Activated naive CD8-positive, alpha-beta T cell (primary cell): ENCODE results near the gene DNAH3.
"Not testable (repeated sequence)": the region's sequence is repeated elsewhere in the genome, so short reads cannot be mapped to it uniquely, and the experiment has no call there.

Source experiments
- H3K27ac Mint-ChIP-seq: one replicate; pipeline ENCODE4 v1.8.0; 2021; ENCODE audit warnings: mixed read lengths
- H3K27me3 Mint-ChIP-seq: one replicate; pipeline ENCODE4 v1.8.0; 2021; ENCODE audit warnings: mixed read lengths
- H3K36me3 Mint-ChIP-seq: one replicate; pipeline ENCODE4 v1.8.0; 2021; ENCODE audit warnings: mixed read lengths
- H3K4me1 Mint-ChIP-seq: one replicate; pipeline ENCODE4 v1.8.0; 2021; ENCODE audit warnings: low read depth, mixed read lengths
- H3K4me3 Mint-ChIP-seq: one replicate; pipeline ENCODE4 v1.8.0; 2021; ENCODE audit warnings: mild to moderate bottlenecking, mixed read lengths
- H3K9me3 Mint-ChIP-seq: one replicate; pipeline ENCODE4 v1.8.0; 2021; ENCODE audit warnings: low read depth, mixed read lengths

The DNAH3 gene, protein sequence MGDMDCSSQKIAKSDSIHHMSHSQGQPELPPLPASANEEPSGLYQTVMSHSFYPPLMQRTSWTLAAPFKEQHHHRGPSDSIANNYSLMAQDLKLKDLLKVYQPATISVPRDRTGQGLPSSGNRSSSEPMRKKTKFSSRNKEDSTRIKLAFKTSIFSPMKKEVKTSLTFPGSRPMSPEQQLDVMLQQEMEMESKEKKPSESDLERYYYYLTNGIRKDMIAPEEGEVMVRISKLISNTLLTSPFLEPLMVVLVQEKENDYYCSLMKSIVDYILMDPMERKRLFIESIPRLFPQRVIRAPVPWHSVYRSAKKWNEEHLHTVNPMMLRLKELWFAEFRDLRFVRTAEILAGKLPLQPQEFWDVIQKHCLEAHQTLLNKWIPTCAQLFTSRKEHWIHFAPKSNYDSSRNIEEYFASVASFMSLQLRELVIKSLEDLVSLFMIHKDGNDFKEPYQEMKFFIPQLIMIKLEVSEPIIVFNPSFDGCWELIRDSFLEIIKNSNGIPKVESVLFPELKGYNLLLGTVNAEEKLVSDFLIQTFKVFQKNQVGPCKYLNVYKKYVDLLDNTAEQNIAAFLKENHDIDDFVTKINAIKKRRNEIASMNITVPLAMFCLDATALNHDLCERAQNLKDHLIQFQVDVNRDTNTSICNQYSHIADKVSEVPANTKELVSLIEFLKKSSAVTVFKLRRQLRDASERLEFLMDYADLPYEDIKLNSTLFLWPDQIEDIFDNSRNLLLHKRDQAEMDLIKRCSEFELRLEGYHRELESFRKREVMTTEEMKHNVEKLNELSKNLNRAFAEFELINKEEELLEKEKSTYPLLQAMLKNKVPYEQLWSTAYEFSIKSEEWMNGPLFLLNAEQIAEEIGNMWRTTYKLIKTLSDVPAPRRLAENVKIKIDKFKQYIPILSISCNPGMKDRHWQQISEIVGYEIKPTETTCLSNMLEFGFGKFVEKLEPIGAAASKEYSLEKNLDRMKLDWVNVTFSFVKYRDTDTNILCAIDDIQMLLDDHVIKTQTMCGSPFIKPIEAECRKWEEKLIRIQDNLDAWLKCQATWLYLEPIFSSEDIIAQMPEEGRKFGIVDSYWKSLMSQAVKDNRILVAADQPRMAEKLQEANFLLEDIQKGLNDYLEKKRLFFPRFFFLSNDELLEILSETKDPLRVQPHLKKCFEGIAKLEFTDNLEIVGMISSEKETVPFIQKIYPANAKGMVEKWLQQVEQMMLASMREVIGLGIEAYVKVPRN (N-terminal part only)

DNA sequence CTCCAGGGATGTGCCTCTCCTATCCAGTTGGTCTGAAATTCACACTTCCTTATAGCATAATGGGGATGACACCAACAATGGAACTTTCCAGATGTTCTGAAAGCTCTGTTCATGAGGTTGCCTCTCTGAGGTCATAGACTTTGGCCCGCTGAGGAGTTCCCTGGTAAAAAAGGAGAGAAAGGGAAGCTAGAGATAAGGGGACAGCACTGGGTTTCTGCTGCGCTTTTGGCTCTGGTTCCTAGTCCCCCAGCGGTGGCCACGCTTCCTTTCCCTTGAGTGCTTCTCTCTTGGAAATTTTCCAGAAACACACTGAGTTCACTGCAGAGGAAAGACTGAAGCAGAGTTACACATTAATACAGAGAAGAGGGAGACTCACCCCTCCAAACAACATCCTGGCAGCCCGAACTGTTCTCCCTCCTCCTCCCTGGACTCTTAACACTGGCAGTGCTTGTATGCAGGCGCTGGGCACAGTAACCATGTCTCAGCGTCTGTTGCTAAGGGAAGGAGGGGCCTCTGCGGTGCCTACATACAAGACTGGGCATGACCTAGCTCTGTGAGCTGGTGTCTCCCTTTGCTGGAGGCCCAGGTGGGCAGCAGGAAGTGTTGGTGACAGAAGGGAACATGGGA lies at the start of gene DNAH3:
TSS of gene DNAH3 (minus strand) at position 472 of the 627 bp plus-strand sequence. CDS start 527 bp downstream, outside the sequence.
- H3K27ac Mint-ChIP-seq: no peak within 1 kb of the TSS
- peaks cover 10% of the 10 kb centered on the region for H3K27me3 Mint-ChIP-seq
- no peak within 1 kb of the TSS for H3K4me3 Mint-ChIP-seq
- H3K4me1 Mint-ChIP-seq: no peaks in the 10 kb centered on the region
- no peaks in the 10 kb centered on the region for H3K36me3 Mint-ChIP-seq
- no peaks in the 10 kb centered on the region for H3K9me3 Mint-ChIP-seq

DNA sequence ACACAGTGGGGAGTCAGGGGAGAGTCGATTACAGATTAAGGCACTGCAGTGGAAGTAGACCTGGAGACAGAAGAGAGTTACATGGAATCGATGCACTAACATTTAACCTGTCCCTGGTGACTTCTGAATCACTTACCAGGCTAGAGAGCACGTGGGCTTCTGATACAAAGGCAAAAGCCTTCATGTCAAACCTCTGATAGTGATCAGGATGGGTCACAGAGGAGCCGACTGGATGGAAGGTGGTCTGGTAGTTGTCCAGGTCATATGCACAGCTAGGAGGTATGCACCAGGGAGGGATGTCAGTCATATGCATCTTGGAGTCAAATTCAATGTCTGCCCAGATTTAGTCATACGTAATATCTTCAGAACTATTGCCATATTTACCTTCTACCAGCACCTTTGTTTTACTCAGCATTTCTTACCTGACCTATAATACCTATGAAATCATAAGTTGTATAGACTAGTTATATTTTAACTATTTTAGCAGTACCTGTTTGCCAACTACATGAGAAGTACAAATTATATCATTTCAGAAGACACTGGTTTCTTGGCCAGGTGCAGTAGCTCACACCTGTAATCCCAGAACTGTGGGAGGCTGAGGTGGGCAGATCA lies 49.1 kb upstream of the DNAH3 start:
- Mint-ChIP-seq H3K4me3 (no peak overlapping the region), H3K27ac (no peak overlapping the region), H3K27me3 (peaks cover 10% of the 10 kb centered on the region), H3K9me3 (no peaks in the 10 kb centered on the region), H3K36me3 (no peaks in the 10 kb centered on the region), H3K4me1 (no peaks in the 10 kb centered on the region)

DNA sequence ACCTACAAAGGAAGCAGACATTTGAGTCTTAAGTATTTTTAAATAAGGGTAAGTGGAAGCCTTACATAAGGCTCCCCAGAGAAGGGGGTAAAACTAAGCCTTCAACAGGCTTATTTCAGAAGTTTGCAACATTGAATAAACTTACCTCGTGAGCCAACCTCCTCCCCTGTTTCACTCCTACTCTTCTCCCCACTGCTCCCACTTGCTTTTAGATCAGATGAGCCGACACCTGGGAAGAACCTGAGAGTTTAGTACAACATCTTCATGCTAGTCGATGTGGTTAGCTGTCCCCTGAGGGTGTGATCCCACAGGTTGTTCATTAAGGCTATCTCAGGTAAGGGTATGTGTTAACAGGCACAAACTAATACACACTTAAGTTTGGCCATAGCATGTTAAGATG lies 47.0 kb upstream of the DNAH3 start:
- H3K4me1 Mint-ChIP-seq: no peaks in the 10 kb centered on the region
- H3K9me3 Mint-ChIP-seq: no peaks in the 10 kb centered on the region
- H3K27me3 Mint-ChIP-seq: peaks cover 13% of the 10 kb centered on the region
- no peaks in the 10 kb centered on the region for H3K36me3 Mint-ChIP-seq
- no peak overlapping the region for H3K27ac Mint-ChIP-seq
- H3K4me3 Mint-ChIP-seq: no peak overlapping the region

DNA sequence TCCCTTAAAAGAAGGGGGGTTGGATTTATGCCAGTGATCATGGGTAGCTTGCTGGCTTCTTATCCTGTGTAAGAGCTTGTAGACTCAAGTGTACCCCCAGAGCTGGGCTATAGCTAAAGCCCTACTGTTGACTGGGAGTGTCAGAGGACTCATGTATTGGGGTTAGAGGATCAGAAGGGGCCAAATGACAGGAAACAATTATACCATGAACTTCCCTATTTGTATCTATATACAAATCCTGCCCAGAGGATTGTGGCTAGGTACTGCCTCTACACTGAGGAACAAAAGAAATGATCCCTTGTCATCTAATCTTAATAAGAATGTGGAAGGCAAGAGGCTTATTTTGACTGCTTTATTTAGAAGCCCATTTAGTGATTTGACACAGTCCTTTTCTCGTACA lies 46.5 kb upstream of the DNAH3 start:
- no peak overlapping the region for H3K4me3 Mint-ChIP-seq
- no peak overlapping the region for H3K27ac Mint-ChIP-seq
- H3K4me1 Mint-ChIP-seq: no peaks in the 10 kb centered on the region
- H3K36me3 Mint-ChIP-seq: no peaks in the 10 kb centered on the region
- no peaks in the 10 kb centered on the region for H3K9me3 Mint-ChIP-seq
- H3K27me3 Mint-ChIP-seq: peaks cover 13% of the 10 kb centered on the region

DNA sequence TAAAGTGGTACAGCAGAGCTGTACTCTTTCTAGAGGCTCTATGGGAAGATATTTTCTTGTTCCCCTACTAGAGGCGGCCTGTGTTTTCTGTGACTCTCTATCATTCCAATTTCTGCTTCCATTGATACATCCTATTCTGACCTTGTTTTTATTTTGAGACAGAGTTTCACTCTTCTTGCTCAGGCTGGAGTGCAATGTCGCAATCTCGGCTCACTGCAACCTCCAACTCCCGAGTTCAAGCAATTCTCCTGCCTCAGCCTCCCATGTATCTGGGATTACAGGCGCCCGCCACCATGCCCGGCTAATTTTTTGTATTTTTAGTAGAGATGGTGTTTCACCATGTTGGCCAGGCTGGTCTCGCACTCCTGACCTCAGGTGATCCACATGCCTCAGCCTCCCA lies 44.7 kb upstream of the DNAH3 start:
- not testable (repeated sequence) for H3K9me3 Mint-ChIP-seq, H3K27ac Mint-ChIP-seq, H3K4me1 Mint-ChIP-seq, H3K36me3 Mint-ChIP-seq, H3K4me3 Mint-ChIP-seq
- H3K27me3 Mint-ChIP-seq: peaks cover 13% of the 10 kb centered on the region

DNA sequence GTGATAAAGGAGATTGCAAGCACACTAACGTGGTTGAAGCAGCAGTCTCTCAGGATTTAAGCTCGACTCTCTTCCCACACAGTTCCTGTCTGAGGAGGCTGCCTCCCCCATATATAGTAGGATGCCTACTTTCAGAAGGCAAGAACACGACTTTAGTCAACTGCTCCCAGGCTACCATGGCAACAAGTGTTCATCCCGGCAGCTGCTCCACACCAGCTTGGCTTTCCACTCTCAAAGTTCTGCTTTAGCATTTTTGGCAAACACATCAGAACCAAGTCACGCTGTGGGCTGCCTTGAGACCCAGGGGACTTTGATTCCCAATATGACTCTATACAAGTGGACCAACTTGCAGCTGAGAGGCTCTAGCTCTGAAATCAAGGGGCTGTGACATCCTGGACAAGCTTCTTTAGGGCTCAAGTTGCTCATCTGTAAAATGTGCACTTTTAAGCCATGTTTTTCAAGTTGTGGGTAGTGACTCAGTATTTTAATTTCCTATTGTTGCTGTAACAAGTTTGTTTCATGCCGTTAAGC lies 44.2 kb upstream of the DNAH3 start:
- no peak overlapping the region for H3K4me3 Mint-ChIP-seq
- H3K4me1 Mint-ChIP-seq: no peaks in the 10 kb centered on the region
- peaks cover 13% of the 10 kb centered on the region for H3K27me3 Mint-ChIP-seq
- no peaks in the 10 kb centered on the region for H3K36me3 Mint-ChIP-seq
- H3K9me3 Mint-ChIP-seq: peaks cover 4% of the 10 kb centered on the region
- H3K27ac Mint-ChIP-seq: no peak overlapping the region

DNA sequence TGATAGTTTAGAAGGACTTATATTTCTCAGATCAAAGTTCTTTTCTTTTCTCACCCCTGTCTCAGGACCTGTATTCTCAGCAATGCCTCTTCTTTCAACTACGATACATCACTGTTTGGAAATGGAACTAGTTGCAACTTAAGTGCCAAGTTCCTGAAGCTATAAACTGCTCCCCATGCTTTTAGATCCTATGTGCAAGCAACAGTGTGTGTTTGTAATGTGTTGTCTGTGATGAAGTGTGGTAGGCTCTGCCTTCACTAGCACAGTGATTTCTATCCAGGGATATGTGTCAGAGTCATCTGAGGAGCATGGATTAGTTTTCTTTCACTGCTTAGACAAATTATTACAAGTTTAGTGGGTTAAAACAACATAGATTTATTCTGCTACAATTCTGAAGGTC lies 42.3 kb upstream of the DNAH3 start:
- Mint-ChIP-seq H3K27ac (no peak overlapping the region), H3K4me1 (peaks cover 4% of the 10 kb centered on the region), H3K9me3 (peaks cover 4% of the 10 kb centered on the region), H3K27me3 (peaks cover 10% of the 10 kb centered on the region), H3K4me3 (no peak overlapping the region), H3K36me3 (no peaks in the 10 kb centered on the region)

DNA sequence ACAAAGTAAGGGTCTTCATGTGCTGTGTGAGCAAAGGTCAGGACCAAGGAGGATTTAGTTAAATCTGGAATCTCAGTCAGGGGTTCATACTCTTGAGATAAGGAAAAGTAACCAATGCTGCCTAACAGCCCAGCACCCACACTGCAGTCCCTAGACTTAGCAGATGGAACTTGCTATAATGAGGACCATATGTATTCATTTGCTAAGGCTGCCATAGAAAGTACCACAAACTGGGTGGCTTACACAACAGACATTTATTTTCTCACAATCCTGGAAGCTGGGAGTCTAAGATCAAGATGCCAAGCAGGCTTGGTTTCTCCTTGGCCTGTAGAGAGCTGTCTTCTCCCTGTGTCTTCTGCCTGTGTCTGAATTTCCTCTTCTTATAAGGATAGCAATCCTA lies 40.0 kb upstream of the DNAH3 start:
- Mint-ChIP-seq H3K4me3 (no peak overlapping the region), H3K9me3 (peaks cover 4% of the 10 kb centered on the region), H3K27me3 (peaks cover 10% of the 10 kb centered on the region), H3K27ac (no peak overlapping the region), H3K36me3 (no peaks in the 10 kb centered on the region), H3K4me1 (peaks cover 4% of the 10 kb centered on the region)

DNA sequence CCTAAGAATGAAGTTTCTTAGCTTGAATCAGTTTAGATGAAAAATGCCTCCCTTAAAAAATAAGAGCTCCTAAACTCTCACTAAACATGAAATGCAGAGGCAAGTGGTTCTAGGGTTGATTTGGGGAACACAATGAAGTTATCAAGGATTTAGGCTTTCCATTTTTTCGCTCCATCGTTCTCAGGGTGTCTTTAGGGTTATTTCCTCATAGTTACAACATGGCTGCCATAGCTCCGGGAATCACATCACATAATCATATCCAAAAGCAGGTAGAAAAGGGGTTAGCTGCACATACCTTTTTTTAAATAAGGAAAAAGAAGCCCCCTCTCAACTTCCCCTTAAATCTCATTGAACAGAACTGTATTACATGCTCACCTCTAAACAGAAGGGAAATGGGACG lies 39.4 kb upstream of the DNAH3 start:
- H3K36me3 Mint-ChIP-seq: no peaks in the 10 kb centered on the region
- H3K4me1 Mint-ChIP-seq: peaks cover 4% of the 10 kb centered on the region
- H3K9me3 Mint-ChIP-seq: peaks cover 4% of the 10 kb centered on the region
- H3K4me3 Mint-ChIP-seq: no peak overlapping the region
- no peak overlapping the region for H3K27ac Mint-ChIP-seq
- peaks cover 10% of the 10 kb centered on the region for H3K27me3 Mint-ChIP-seq

DNA sequence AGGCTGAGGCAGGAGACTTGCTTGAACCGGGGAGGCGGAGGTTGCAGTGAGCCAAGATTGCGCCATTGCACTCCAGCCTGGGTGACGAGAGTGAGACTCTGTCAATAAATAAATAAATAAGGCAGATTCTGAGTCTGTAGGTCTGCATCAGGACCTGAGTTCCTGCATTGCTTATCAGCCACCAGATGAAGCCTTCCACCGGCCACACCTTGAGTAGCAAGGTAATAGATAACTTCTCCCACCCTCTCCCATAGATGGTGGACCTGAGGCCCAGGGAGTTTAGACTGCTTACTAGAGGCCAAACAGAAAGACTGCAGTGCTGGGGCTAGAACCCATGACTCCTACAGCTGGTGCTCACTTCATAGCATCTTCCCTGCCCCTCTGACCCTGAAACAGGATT lies 38.7 kb upstream of the DNAH3 start:
- no peak overlapping the region for H3K27ac Mint-ChIP-seq
- H3K9me3 Mint-ChIP-seq: peaks cover 8% of the 10 kb centered on the region
- H3K36me3 Mint-ChIP-seq: no peaks in the 10 kb centered on the region
- no peak overlapping the region for H3K4me3 Mint-ChIP-seq
- peaks cover 8% of the 10 kb centered on the region for H3K27me3 Mint-ChIP-seq
- H3K4me1 Mint-ChIP-seq: peaks cover 6% of the 10 kb centered on the region

DNA sequence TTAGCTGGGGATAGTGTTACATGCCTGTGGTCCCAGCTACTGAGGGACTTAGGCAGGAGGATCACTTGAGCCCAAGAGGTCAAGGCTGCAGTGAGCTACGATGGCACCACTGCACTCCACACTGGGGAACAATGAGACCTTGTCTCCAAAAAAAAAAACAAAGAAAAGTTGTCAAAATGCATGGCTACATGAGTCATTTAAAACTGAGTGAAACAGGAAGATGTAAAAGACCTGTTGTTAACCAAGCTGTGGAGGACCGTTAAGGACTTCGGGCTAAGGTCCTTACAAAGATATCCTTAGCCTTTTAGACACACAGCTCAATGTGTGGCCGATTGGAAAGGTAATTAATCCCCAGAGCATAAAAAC lies 35.7 kb upstream of the DNAH3 start:
- Mint-ChIP-seq H3K36me3 (peaks cover 12% of the 10 kb centered on the region), H3K27me3 (peaks cover 3% of the 10 kb centered on the region)

DNA sequence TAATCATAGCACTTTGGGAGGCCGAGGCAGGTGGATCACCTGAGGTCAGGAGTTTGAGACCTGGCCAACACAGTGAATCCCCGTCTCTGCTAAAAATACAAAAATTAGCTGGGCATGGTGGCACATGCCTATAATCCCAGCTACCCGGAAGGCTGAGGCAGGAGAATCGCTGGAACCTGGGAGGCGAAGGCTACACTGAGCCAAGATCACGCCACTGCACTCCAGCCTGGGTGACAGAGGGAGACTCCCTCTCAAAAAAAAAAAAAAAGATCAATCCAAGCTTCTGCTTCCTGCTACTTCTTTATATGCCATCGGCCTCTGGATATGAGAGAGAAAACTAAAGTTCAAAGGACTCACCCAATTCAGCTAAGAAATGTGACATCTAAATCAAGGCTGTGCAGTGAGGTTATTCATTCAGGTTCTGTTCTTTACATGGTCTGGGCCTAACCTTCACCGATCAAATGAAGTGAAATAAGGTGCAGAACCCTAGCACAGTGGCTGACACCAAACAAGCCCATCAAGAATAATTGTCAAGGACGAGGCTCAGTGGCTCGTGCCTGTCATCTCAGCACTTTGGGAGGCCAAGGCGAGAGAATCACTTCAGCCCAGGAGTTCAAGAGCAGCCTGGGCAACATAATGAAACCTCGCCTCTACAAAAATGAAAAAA lies 35.1 kb upstream of the DNAH3 start:
- no peak overlapping the region for H3K4me3 Mint-ChIP-seq

More for the DNA sequence above, 35.7 kb upstream of the DNAH3 start:
- no peak overlapping the region for H3K4me3 Mint-ChIP-seq
- peaks cover 13% of the 10 kb centered on the region for H3K9me3 Mint-ChIP-seq
- peaks cover 6% of the 10 kb centered on the region for H3K4me1 Mint-ChIP-seq
- H3K27ac Mint-ChIP-seq: no peak overlapping the region

DNA sequence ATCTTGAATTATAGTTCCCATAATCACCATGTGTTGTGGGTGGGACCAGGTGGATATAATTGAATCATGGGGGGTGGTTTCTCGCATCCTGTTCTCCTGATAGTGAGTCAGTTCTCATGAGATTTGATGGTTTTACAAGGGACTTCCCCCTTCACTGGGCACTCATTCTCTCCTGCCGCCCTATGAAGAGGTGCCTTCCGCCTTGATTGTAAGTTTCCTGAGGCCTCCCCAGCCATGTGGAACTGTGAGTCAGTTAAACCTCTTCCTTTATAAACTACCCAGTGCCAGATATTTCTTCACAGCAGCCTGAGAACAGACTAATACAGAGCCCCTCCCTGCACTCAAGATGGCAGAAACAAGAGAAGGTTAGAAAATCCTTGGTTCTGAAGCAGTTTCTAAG lies 34.2 kb upstream of the DNAH3 start:
- peaks cover 2% of the 10 kb centered on the region for H3K27me3 Mint-ChIP-seq
- H3K27ac Mint-ChIP-seq: no peak overlapping the region
- peaks cover 6% of the 10 kb centered on the region for H3K4me1 Mint-ChIP-seq
- H3K36me3 Mint-ChIP-seq: peaks cover 18% of the 10 kb centered on the region
- peaks cover 9% of the 10 kb centered on the region for H3K9me3 Mint-ChIP-seq
- no peak overlapping the region for H3K4me3 Mint-ChIP-seq

More for the DNA sequence above, 35.1 kb upstream of the DNAH3 start:
- Mint-ChIP-seq H3K9me3 (peaks cover 13% of the 10 kb centered on the region), H3K4me1 (peaks cover 6% of the 10 kb centered on the region), H3K36me3 (peaks cover 15% of the 10 kb centered on the region), H3K27me3 (peaks cover 2% of the 10 kb centered on the region), H3K27ac (no peak overlapping the region)
